Erythroblast (primary cell): ENCODE results near the gene LAIR2.

ENCODE experiments used
- GATA1 ChIP-seq: IDR thresholded peaks from 2 replicates; pipeline ENCODE4 v1.6.1; 2011; ENCODE audit warnings: low read depth, mild to moderate bottlenecking, control low read depth, low read length, moderate library complexity
- POLR2A ChIP-seq: IDR thresholded peaks from 2 replicates; pipeline ENCODE4 v1.6.1; 2011; ENCODE audit warnings: mild to moderate bottlenecking, low read length

DNA sequence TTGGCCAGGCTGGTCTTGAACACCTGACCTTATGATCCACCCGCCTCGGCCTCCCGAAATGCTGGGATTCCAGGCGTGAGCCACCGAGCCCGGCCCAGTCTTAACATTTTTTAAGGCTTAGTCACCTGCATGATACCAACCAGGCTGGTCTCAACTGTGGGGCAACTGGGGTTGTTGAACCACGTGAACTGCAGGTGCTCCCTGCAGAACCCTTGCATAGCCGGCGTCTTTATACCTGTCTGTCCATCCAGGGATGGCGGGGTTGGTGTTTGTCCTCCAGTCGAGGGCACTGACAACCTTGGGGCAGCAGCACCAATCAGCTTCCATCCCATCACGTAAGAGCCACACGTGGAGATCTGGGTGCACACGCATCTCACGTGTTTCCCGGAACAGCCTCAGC is 46.2 kb downstream of the LAIR2 start:
- TF ChIP-seq POLR2A (no peak), GATA1 (no peak)
